ENCODE data around the gene MCIDAS.

Gene MCIDAS

DNA sequence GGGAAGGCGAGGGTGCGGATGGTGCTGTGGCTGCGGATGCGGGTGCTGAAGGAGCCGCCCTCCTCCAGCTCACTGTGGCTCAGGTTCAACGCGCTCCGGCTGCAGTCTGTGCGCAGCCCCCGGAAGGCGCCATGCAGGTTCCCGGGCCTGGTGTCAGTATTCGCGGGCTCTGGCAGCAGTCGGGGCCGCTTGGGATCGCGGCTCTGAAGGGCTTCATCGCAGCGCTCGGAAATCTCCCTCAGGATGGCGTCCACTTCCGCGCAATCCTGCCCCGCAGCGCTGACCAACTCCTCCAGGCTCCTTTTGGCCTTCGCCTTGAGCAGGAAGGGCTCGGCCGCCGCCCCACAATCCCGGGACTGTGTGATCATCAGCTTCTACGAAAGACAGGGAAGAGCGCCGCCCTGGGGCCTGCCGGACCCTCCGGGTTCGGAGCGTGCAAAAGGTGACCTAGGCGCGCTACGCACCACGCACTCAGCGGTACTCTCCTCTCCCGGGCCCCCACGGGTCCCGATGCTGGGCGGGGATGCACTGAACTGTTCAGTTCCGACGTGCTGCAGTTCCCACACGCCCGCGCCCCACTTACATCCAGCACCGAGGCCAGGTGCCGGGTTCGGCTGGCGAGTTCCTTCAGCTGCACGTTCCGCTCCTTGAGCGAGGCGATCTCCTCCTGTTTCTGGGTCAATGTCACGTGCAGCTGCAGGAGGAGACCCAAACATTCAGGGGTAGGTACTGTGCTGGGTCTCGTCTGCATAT is 6.5 kb downstream of the MCIDAS start:
- no peak for DNase-seq (ENCODE audit: low read depth)
- H3K4me3 ChIP-seq (ENCODE audit: low read depth, low read length), result peak overlapping the region; percentile 0
- TF ChIP-seq, protein P1, sequence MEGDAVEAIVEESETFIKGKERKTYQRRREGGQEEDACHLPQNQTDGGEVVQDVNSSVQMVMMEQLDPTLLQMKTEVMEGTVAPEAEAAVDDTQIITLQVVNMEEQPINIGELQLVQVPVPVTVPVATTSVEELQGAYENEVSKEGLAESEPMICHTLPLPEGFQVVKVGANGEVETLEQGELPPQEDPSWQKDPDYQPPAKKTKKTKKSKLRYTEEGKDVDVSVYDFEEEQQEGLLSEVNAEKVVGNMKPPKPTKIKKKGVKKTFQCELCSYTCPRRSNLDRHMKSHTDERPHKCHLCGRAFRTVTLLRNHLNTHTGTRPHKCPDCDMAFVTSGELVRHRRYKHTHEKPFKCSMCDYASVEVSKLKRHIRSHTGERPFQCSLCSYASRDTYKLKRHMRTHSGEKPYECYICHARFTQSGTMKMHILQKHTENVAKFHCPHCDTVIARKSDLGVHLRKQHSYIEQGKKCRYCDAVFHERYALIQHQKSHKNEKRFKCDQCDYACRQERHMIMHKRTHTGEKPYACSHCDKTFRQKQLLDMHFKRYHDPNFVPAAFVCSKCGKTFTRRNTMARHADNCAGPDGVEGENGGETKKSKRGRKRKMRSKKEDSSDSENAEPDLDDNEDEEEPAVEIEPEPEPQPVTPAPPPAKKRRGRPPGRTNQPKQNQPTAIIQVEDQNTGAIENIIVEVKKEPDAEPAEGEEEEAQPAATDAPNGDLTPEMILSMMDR (conservative IDR thresholded peaks at IDR 0.05; ENCODE audit: low read depth, low read length), result no peak

DNA sequence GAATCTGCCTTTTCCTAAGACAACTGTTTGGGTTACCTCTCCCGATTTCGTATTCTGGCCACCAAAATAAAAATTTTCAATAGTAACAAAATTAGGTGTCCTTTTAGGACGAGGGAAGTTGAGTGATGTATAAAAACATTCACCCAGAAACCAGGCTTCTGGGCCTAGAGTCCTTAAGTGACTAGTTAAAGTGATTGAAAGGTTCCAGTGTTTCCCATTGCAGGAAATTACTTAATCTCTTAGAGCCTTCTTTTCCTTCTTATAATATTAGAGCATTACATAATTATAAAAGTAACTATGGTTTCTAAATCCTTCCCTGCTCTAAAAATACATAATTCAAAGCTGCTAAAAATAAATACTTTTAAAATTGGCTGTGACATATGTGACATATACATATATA is 7.3 kb downstream of the MCIDAS start:
- TF ChIP-seq, protein P1 (conservative IDR thresholded peaks at IDR 0.05; ENCODE audit: low read depth, low read length), result no peak
- H3K4me3 ChIP-seq (ENCODE audit: low read depth, low read length), result no peak overlapping the region
- DNase-seq (ENCODE audit: low read depth), result no peak

GRCh38 chr5:55218967-55219366 is 8.1 kb downstream of the MCIDAS start:
- H3K4me3 ChIP-seq (ENCODE audit: low read depth, low read length), result no peak overlapping the region
- TF ChIP-seq, protein P1 (conservative IDR thresholded peaks at IDR 0.05; ENCODE audit: low read depth, low read length), result no peak
- DNase-seq (ENCODE audit: low read depth), result no peak

- TF ChIP-seq, protein P1 (conservative IDR thresholded peaks at IDR 0.05; ENCODE audit: low read depth, low read length), result no peak
- DNase-seq (ENCODE audit: low read depth), result no peak
- no peak overlapping the region for H3K4me3 ChIP-seq (ENCODE audit: low read depth, low read length)
These were observed 15.8 kb downstream of the MCIDAS start for GRCh38 chr5:55211184-55211874.

GRCh38 chr5:55205001-55205400 is 22.1 kb downstream of the MCIDAS start:
- no peak for DNase-seq (ENCODE audit: low read depth)
- TF ChIP-seq, protein P1 (conservative IDR thresholded peaks at IDR 0.05; ENCODE audit: low read depth, low read length), result no peak
- no peak overlapping the region for H3K4me3 ChIP-seq (ENCODE audit: low read depth, low read length)

GRCh38 chr5:55191165-55191564 is 36.0 kb downstream of the MCIDAS start:
- no peak for DNase-seq (ENCODE audit: low read depth)
- no peak overlapping the region for H3K4me3 ChIP-seq (ENCODE audit: low read depth, low read length)
- TF ChIP-seq, protein P1 (conservative IDR thresholded peaks at IDR 0.05; ENCODE audit: low read depth, low read length), result no peak
